ENCODE results near the gene L3MBTL2. TPM values are rescaled to one million over a fixed set of nuclear protein-coding genes. Genes with fewer than 3 reads are reported as not detected.

L3MBTL2 gene
- total RNA-seq, 1 experiment from 2014 or later: 24.7 TPM

GRCh38 chr22:41239443-41240128, 34.5 kb downstream of the L3MBTL2 start (continued):
- TF ChIP-seq ATF3 (IDR thresholded peaks at IDR 0.05) (no peak), CEBPB (IDR thresholded peaks at IDR 0.05; ENCODE audit: low read depth) (no peak), SIN3A (IDR thresholded peaks at IDR 0.05; ENCODE audit: low read depth) (no peak), ZNF274 (IDR thresholded peaks at IDR 0.05; ENCODE audit: low read depth, low read length) (no peak), FOSL1 (IDR thresholded peaks at IDR 0.05; ENCODE audit: low read depth) (no peak), TCF7L2 (IDR thresholded peaks at IDR 0.05; ENCODE audit: borderline replicate concordance, extremely low read depth, insufficient read depth, insufficient read length) (no peak)
- TF ChIP-seq, protein P1, sequence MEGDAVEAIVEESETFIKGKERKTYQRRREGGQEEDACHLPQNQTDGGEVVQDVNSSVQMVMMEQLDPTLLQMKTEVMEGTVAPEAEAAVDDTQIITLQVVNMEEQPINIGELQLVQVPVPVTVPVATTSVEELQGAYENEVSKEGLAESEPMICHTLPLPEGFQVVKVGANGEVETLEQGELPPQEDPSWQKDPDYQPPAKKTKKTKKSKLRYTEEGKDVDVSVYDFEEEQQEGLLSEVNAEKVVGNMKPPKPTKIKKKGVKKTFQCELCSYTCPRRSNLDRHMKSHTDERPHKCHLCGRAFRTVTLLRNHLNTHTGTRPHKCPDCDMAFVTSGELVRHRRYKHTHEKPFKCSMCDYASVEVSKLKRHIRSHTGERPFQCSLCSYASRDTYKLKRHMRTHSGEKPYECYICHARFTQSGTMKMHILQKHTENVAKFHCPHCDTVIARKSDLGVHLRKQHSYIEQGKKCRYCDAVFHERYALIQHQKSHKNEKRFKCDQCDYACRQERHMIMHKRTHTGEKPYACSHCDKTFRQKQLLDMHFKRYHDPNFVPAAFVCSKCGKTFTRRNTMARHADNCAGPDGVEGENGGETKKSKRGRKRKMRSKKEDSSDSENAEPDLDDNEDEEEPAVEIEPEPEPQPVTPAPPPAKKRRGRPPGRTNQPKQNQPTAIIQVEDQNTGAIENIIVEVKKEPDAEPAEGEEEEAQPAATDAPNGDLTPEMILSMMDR (IDR thresholded peaks at IDR 0.05 in 2 of 3, conservative IDR thresholded peaks at IDR 0.05 in 1 of 3; ENCODE audit: borderline replicate concordance in 1 of 3, insufficient read depth in 1 of 3, low read depth in 2 of 3, low read length in 2 of 3): no peak

GRCh38 chr22:41240377-41241132, 35.4 kb downstream of the L3MBTL2 start, which contains the start of gene CHADL:
TSS of gene CHADL (minus strand) at chr22:41240931. CDS start at chr22:41240881, 50 bp downstream.
- peaks cover 6 to 10% of the 10 kb centered on the region in 2 experiments; a peak in 3 of 4 replicates for H3K4me1 ChIP-seq (ENCODE audit: control insufficient read depth in 1 of 2, insufficient read depth in 2 of 2, low read length in 2 of 2)
- no peak within 1 kb of the TSS for H3K27ac ChIP-seq (ENCODE audit: low read depth, low read length)
- no peaks in the 10 kb centered on the region for H3K9me2 ChIP-seq (ENCODE audit: insufficient read depth)
- H3K36me3 ChIP-seq (ENCODE audit: control insufficient read depth in 1 of 2, insufficient read depth in 2 of 2, low read length in 2 of 2): peaks cover 0 to 4% of the 10 kb centered on the region in 2 experiments; a peak in 1 of 4 replicates
- CTCF ChIA-PET: no interaction called here
- H3K4me2 ChIP-seq (ENCODE audit: low read length): no peak within 1 kb of the TSS
- RAD21 ChIA-PET (ENCODE audit: low non-redundant PET in 1 of 2, low total read pairs in 2 of 2, uncharacterized antibody in 2 of 2, unreplicated experiment in 2 of 2): no interaction called here
- no peak for ATAC-seq
- BruUV-seq (replicated peaks): no TSS peak
- no peak within 1 kb of the TSS for H2AFZ ChIP-seq (ENCODE audit: low read depth, low read length, poor library complexity, severe bottlenecking)
- TF ChIP-seq CBX3 (IDR thresholded peaks at IDR 0.05; ENCODE audit: low read depth): no peak
- TF ChIP-seq RAD21 (IDR thresholded peaks at IDR 0.05; ENCODE audit: low read depth): no peak
- no peak for TF ChIP-seq EZH2phosphoT487 (IDR thresholded peaks at IDR 0.05; ENCODE audit: borderline replicate concordance)
- no peak for TF ChIP-seq ZFX (IDR thresholded peaks at IDR 0.05)
- TF ChIP-seq ELF1 (IDR thresholded peaks at IDR 0.05; ENCODE audit: borderline replicate concordance, low read depth): no peak
- no peak for TF ChIP-seq POLR2A (IDR thresholded peaks at IDR 0.05; ENCODE audit: borderline replicate concordance, extremely low read depth, insufficient read depth, insufficient read length)
- TF ChIP-seq SRF (IDR thresholded peaks at IDR 0.05; ENCODE audit: low read depth): no peak
- no peak for TF ChIP-seq EGR1 (IDR thresholded peaks at IDR 0.05; ENCODE audit: low read depth)
- no peak within 1 kb of the TSS for H3K9ac ChIP-seq (ENCODE audit: low read length)
- peaks cover 4% of the 10 kb centered on the region; the same call in 1 of the 2 replicates for H4K20me1 ChIP-seq (ENCODE audit: insufficient read depth)
- intact Hi-C loops (cut with micrococcal nuclease): no loop called here
- POLR2A ChIA-PET: no interaction called here
- no peaks in the 10 kb centered on the region for H3K79me2 ChIP-seq (ENCODE audit: insufficient read depth, low read length)
- no peaks in the 10 kb centered on the region for H3K27me3 ChIP-seq (ENCODE audit: insufficient read depth, low read length)
- no peak within 1 kb of the TSS for H3K4me3 ChIP-seq (replicated peaks in 1 of 2; ENCODE audit: low read depth in 1 of 2, low read length in 2 of 2)
- no peak for DNase-seq (ENCODE audit: low read depth, low spot score)
- H3K9me3 ChIP-seq (ENCODE audit: control insufficient read depth in 1 of 2, insufficient read depth in 1 of 2, low read depth in 1 of 2, low read length in 2 of 2): no peaks in the 10 kb centered on the region

Measured in HCT116 (cell line).